ENCODE measurements around the gene MUC5AC.

Gene MUC5AC

GRCh38 chr11:1123970-1124369 is 33.8 kb upstream of the MUC5AC start:
- H3K27me3 ChIP-seq (ENCODE audit: control insufficient read depth in 2 of 2, insufficient read depth in 2 of 2, low read length in 2 of 2): no peaks in the 10 kb centered on the region
- no peaks in the 10 kb centered on the region for H3K9me3 ChIP-seq (ENCODE audit: control insufficient read depth in 2 of 2, low read length in 2 of 2)
- no peak overlapping the region for H3K27ac ChIP-seq (ENCODE audit: low read depth in 2 of 2, low read length in 2 of 2)
- no peak overlapping the region for H3K4me3 ChIP-seq (ENCODE audit: low read length in 2 of 2)
- no peaks in the 10 kb centered on the region for H3K4me1 ChIP-seq (ENCODE audit: control insufficient read depth in 2 of 2, insufficient read depth in 2 of 2, low read length in 2 of 2)
- H3K9ac ChIP-seq (ENCODE audit: low read depth in 1 of 2, low read length in 2 of 2): no peak overlapping the region
- H3K36me3 ChIP-seq (ENCODE audit: control insufficient read depth in 2 of 2, insufficient read depth in 2 of 2, low read length in 2 of 2): no peaks in the 10 kb centered on the region

- H3K27ac ChIP-seq (ENCODE audit: low read depth in 2 of 2, low read length in 2 of 2): no peak overlapping the region
- H3K9ac ChIP-seq (ENCODE audit: low read depth in 1 of 2, low read length in 2 of 2): no peak overlapping the region
- H3K4me3 ChIP-seq (ENCODE audit: low read length in 2 of 2): no peak overlapping the region
- H3K4me1 ChIP-seq (ENCODE audit: control insufficient read depth in 2 of 2, insufficient read depth in 2 of 2, low read length in 2 of 2): no peaks in the 10 kb centered on the region
- no peaks in the 10 kb centered on the region for H3K27me3 ChIP-seq (ENCODE audit: control insufficient read depth in 2 of 2, insufficient read depth in 2 of 2, low read length in 2 of 2)
- no peaks in the 10 kb centered on the region for H3K36me3 ChIP-seq (ENCODE audit: control insufficient read depth in 2 of 2, insufficient read depth in 2 of 2, low read length in 2 of 2)
- no peaks in the 10 kb centered on the region for H3K9me3 ChIP-seq (ENCODE audit: control insufficient read depth in 2 of 2, low read length in 2 of 2)
Measured at GRCh38 chr11:1125803-1126202, 31.9 kb upstream of the MUC5AC start.

GRCh38 chr11:1126491-1126926 is 31.2 kb upstream of the MUC5AC start:
- no peaks in the 10 kb centered on the region for H3K27me3 ChIP-seq (ENCODE audit: control insufficient read depth in 2 of 2, insufficient read depth in 2 of 2, low read length in 2 of 2)
- no peak overlapping the region for H3K9ac ChIP-seq (ENCODE audit: low read depth in 1 of 2, low read length in 2 of 2)
- no peaks in the 10 kb centered on the region for H3K9me3 ChIP-seq (ENCODE audit: control insufficient read depth in 2 of 2, low read length in 2 of 2)
- no peak overlapping the region for H3K4me3 ChIP-seq (ENCODE audit: low read length in 2 of 2)
- H3K27ac ChIP-seq (ENCODE audit: low read depth in 2 of 2, low read length in 2 of 2): no peak overlapping the region
- no peaks in the 10 kb centered on the region for H3K4me1 ChIP-seq (ENCODE audit: control insufficient read depth in 2 of 2, insufficient read depth in 2 of 2, low read length in 2 of 2)
- no peaks in the 10 kb centered on the region for H3K36me3 ChIP-seq (ENCODE audit: control insufficient read depth in 2 of 2, insufficient read depth in 2 of 2, low read length in 2 of 2)

- H3K9me3 ChIP-seq (ENCODE audit: control insufficient read depth in 2 of 2, low read length in 2 of 2): no peaks in the 10 kb centered on the region
- H3K27me3 ChIP-seq (ENCODE audit: control insufficient read depth in 2 of 2, insufficient read depth in 2 of 2, low read length in 2 of 2): no peaks in the 10 kb centered on the region
- no peak overlapping the region for H3K9ac ChIP-seq (ENCODE audit: low read depth in 1 of 2, low read length in 2 of 2)
- H3K27ac ChIP-seq (ENCODE audit: low read depth in 2 of 2, low read length in 2 of 2): no peak overlapping the region
- no peaks in the 10 kb centered on the region for H3K4me1 ChIP-seq (ENCODE audit: control insufficient read depth in 2 of 2, insufficient read depth in 2 of 2, low read length in 2 of 2)
- H3K36me3 ChIP-seq (ENCODE audit: control insufficient read depth in 2 of 2, insufficient read depth in 2 of 2, low read length in 2 of 2): no peaks in the 10 kb centered on the region
- no peak overlapping the region for H3K4me3 ChIP-seq (ENCODE audit: low read length in 2 of 2)
Measured at GRCh38 chr11:1126935-1127663, 30.7 kb upstream of the MUC5AC start.

GRCh38 chr11:1127664-1128162 is 30.0 kb upstream of the MUC5AC start:
- Histone ChIP-seq H3K9ac (ENCODE audit: low read depth in 1 of 2, low read length in 2 of 2) (no peak overlapping the region), H3K4me3 (ENCODE audit: low read length in 2 of 2) (no peak overlapping the region), H3K4me1 (ENCODE audit: control insufficient read depth in 2 of 2, insufficient read depth in 2 of 2, low read length in 2 of 2) (no peaks in the 10 kb centered on the region), H3K27ac (ENCODE audit: low read depth in 2 of 2, low read length in 2 of 2) (no peak overlapping the region), H3K36me3 (ENCODE audit: control insufficient read depth in 2 of 2, insufficient read depth in 2 of 2, low read length in 2 of 2) (no peaks in the 10 kb centered on the region), H3K9me3 (ENCODE audit: control insufficient read depth in 2 of 2, low read length in 2 of 2) (no peaks in the 10 kb centered on the region), H3K27me3 (ENCODE audit: control insufficient read depth in 2 of 2, insufficient read depth in 2 of 2, low read length in 2 of 2) (no peaks in the 10 kb centered on the region)

GRCh38 chr11:1128311-1129142 is 29.2 kb upstream of the MUC5AC start:
- H3K4me3 ChIP-seq (ENCODE audit: low read length in 2 of 2): no peak overlapping the region

GRCh38 chr11:1129143-1129610 is 28.6 kb upstream of the MUC5AC start:
- H3K9me3 ChIP-seq (ENCODE audit: control insufficient read depth in 2 of 2, low read length in 2 of 2): peaks cover 0 to 4% of the 10 kb centered on the region in 2 donors
- no peaks in the 10 kb centered on the region for H3K36me3 ChIP-seq (ENCODE audit: control insufficient read depth in 2 of 2, insufficient read depth in 2 of 2, low read length in 2 of 2)
- no peak overlapping the region for H3K27ac ChIP-seq (ENCODE audit: low read depth in 2 of 2, low read length in 2 of 2)
- H3K27me3 ChIP-seq (ENCODE audit: control insufficient read depth in 2 of 2, insufficient read depth in 2 of 2, low read length in 2 of 2): no peaks in the 10 kb centered on the region
- H3K4me1 ChIP-seq (ENCODE audit: control insufficient read depth in 2 of 2, insufficient read depth in 2 of 2, low read length in 2 of 2): no peaks in the 10 kb centered on the region
- H3K4me3 ChIP-seq (ENCODE audit: low read length in 2 of 2): no peak overlapping the region
- no peak overlapping the region for H3K9ac ChIP-seq (ENCODE audit: low read depth in 1 of 2, low read length in 2 of 2)

More at GRCh38 chr11:1128311-1129142, 29.2 kb upstream of the MUC5AC start:
- Histone ChIP-seq H3K36me3 (ENCODE audit: control insufficient read depth in 2 of 2, insufficient read depth in 2 of 2, low read length in 2 of 2) (no peaks in the 10 kb centered on the region), H3K27me3 (ENCODE audit: control insufficient read depth in 2 of 2, insufficient read depth in 2 of 2, low read length in 2 of 2) (no peaks in the 10 kb centered on the region), H3K9me3 (ENCODE audit: control insufficient read depth in 2 of 2, low read length in 2 of 2) (peaks cover 0 to 1% of the 10 kb centered on the region in 2 donors), H3K9ac (ENCODE audit: low read depth in 1 of 2, low read length in 2 of 2) (no peak overlapping the region), H3K4me1 (ENCODE audit: control insufficient read depth in 2 of 2, insufficient read depth in 2 of 2, low read length in 2 of 2) (no peaks in the 10 kb centered on the region), H3K27ac (ENCODE audit: low read depth in 2 of 2, low read length in 2 of 2) (no peak overlapping the region)

GRCh38 chr11:1129611-1130160 is 28.1 kb upstream of the MUC5AC start:
- Histone ChIP-seq H3K4me1 (ENCODE audit: control insufficient read depth in 2 of 2, insufficient read depth in 2 of 2, low read length in 2 of 2) (no peaks in the 10 kb centered on the region), H3K9me3 (ENCODE audit: control insufficient read depth in 2 of 2, low read length in 2 of 2) (peaks cover under 1 to 6% of the 10 kb centered on the region in 2 donors), H3K36me3 (ENCODE audit: control insufficient read depth in 2 of 2, insufficient read depth in 2 of 2, low read length in 2 of 2) (no peaks in the 10 kb centered on the region), H3K4me3 (ENCODE audit: low read length in 2 of 2) (no peak overlapping the region), H3K27me3 (ENCODE audit: control insufficient read depth in 2 of 2, insufficient read depth in 2 of 2, low read length in 2 of 2) (no peaks in the 10 kb centered on the region), H3K9ac (ENCODE audit: low read depth in 1 of 2, low read length in 2 of 2) (no peak overlapping the region), H3K27ac (ENCODE audit: low read depth in 2 of 2, low read length in 2 of 2) (no peak overlapping the region)

GRCh38 chr11:1130276-1131032 is 27.3 kb upstream of the MUC5AC start:
- H3K4me1 ChIP-seq (ENCODE audit: control insufficient read depth in 2 of 2, insufficient read depth in 2 of 2, low read length in 2 of 2): no peaks in the 10 kb centered on the region
- peaks cover 6 to 7% of the 10 kb centered on the region in 2 donors for H3K9me3 ChIP-seq (ENCODE audit: control insufficient read depth in 2 of 2, low read length in 2 of 2)
- no peak overlapping the region for H3K4me3 ChIP-seq (ENCODE audit: low read length in 2 of 2)
- H3K27ac ChIP-seq (ENCODE audit: low read depth in 2 of 2, low read length in 2 of 2): no peak overlapping the region
- no peaks in the 10 kb centered on the region for H3K27me3 ChIP-seq (ENCODE audit: control insufficient read depth in 2 of 2, insufficient read depth in 2 of 2, low read length in 2 of 2)
- no peak overlapping the region for H3K9ac ChIP-seq (ENCODE audit: low read depth in 1 of 2, low read length in 2 of 2)
- no peaks in the 10 kb centered on the region for H3K36me3 ChIP-seq (ENCODE audit: control insufficient read depth in 2 of 2, insufficient read depth in 2 of 2, low read length in 2 of 2)

All from mucosa of rectum (tissue), 2 donors.